Measurements from ENCODE around the gene LRCH3. TPM values are rescaled to one million over a fixed set of nuclear protein-coding genes. Genes with fewer than 3 reads are reported as not detected.
"Not testable (repeated sequence)": the region's sequence is repeated elsewhere in the genome, so short reads cannot be mapped to it uniquely, and the experiment has no call there.

The LRCH3 gene
- total RNA-seq, 1 donor from 2014 or later, result 96.1 TPM

GRCh38 chr3:197906023-197906849 lies 115.2 kb downstream of the LRCH3 start:
- no peak overlapping the region for H3K4me3 Mint-ChIP-seq
- ChIA-PET CTCF (interaction anchor here (0.6 to 2.7 kb wide), 10 partner anchors 9 to 174 kb away, joined by 3 to 9 read pairs (median 4); no protein-coding TSS in a partner anchor), POLR2A (interaction anchor here (0.7 kb wide), 2 partner anchors 43 to 163 kb away, joined by 3 to 4 read pairs; no protein-coding TSS in a partner anchor)
- no peaks in the 10 kb centered on the region for H3K9me3 Mint-ChIP-seq
- H3K27me3 Mint-ChIP-seq, result no peaks in the 10 kb centered on the region
- intact Hi-C loops (cut with micrococcal nuclease), result loop anchor here (1.0 kb wide), 2 partner anchors 37 to 174 kb away; no protein-coding TSS in a partner anchor
- ATAC-seq (ENCODE audit: low read depth) (peak; percentile 83), DNase-seq (peak; percentile 58)
- TF ChIP-seq, protein P1, sequence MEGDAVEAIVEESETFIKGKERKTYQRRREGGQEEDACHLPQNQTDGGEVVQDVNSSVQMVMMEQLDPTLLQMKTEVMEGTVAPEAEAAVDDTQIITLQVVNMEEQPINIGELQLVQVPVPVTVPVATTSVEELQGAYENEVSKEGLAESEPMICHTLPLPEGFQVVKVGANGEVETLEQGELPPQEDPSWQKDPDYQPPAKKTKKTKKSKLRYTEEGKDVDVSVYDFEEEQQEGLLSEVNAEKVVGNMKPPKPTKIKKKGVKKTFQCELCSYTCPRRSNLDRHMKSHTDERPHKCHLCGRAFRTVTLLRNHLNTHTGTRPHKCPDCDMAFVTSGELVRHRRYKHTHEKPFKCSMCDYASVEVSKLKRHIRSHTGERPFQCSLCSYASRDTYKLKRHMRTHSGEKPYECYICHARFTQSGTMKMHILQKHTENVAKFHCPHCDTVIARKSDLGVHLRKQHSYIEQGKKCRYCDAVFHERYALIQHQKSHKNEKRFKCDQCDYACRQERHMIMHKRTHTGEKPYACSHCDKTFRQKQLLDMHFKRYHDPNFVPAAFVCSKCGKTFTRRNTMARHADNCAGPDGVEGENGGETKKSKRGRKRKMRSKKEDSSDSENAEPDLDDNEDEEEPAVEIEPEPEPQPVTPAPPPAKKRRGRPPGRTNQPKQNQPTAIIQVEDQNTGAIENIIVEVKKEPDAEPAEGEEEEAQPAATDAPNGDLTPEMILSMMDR (IDR thresholded peaks at IDR 0.05), result peak; percentile 88
- peaks cover 14% of the 10 kb centered on the region for H3K4me1 Mint-ChIP-seq
- H3K27ac Mint-ChIP-seq, result peak overlapping the region; percentile 46
- H3K36me3 Mint-ChIP-seq (ENCODE audit: low read depth), result no peaks in the 10 kb centered on the region

DNA sequence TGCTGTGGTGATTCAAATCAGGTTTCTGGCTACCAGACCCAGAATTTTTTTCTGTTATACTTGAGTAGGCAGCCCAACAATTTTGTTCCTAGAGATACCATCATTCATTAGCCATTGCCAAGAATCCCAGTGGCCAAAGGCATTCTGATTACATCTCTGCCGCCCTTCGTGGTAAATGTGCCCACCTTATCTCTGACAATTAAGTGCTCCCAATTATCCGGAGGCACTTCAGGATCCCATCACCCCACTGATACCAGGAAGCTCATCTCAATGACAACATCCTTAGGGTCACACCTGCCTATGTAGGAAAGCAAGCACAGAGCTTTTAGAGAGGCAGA lies 115.8 kb downstream of the LRCH3 start:
- DNase-seq, result no peak
- Mint-ChIP-seq H3K27ac (no peak overlapping the region), H3K27me3 (no peaks in the 10 kb centered on the region), H3K9me3 (no peaks in the 10 kb centered on the region), H3K4me1 (peaks cover 14% of the 10 kb centered on the region), H3K36me3 (ENCODE audit: low read depth) (no peaks in the 10 kb centered on the region), H3K4me3 (no peak overlapping the region)
- TF ChIP-seq, protein P1 (IDR thresholded peaks at IDR 0.05), result no peak
- ChIA-PET CTCF (interaction anchor here (1.4 to 2.7 kb wide), 2 partner anchors 8 to 174 kb away, joined by 4 to 9 read pairs; no protein-coding TSS in a partner anchor), POLR2A (no interaction called here)
- intact Hi-C loops (cut with micrococcal nuclease), result loop anchor here (1.0 kb wide), 2 partner anchors 36 to 173 kb away; no protein-coding TSS in a partner anchor
- ATAC-seq (ENCODE audit: low read depth), result no peak

DNA sequence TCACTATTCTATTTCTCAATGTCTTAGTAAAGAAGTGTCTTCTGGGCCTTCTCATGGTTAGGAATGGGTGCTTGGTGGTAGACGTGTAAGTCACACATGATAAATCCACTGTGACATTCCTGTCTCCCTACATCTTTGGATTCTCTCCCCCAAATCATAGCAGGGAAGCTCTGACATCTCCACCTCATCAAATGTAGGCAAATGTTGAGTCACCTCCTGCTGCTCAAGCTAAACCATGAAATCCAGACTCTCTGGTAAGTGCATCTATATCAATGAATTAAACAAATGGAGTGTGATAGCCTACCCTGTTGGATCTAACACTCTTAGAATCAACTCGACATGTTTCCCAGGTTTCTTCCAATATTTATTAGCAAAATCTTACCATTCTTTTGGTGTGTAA lies 116.1 kb downstream of the LRCH3 start:
- intact Hi-C loops (cut with micrococcal nuclease), result no loop called here
- TF ChIP-seq, protein P1 (IDR thresholded peaks at IDR 0.05), result no peak
- no peak for DNase-seq
- Mint-ChIP-seq H3K36me3 (ENCODE audit: low read depth) (no peaks in the 10 kb centered on the region), H3K4me1 (peaks cover 14% of the 10 kb centered on the region), H3K9me3 (no peaks in the 10 kb centered on the region), H3K27ac (no peak overlapping the region), H3K27me3 (no peaks in the 10 kb centered on the region), H3K4me3 (no peak overlapping the region)
- no peak for ATAC-seq (ENCODE audit: low read depth)
- ChIA-PET CTCF (interaction anchor here (2.7 kb wide), 1 partner anchor 173 kb away, joined by 9 read pairs; no protein-coding TSS in a partner anchor), POLR2A (no interaction called here)

DNA sequence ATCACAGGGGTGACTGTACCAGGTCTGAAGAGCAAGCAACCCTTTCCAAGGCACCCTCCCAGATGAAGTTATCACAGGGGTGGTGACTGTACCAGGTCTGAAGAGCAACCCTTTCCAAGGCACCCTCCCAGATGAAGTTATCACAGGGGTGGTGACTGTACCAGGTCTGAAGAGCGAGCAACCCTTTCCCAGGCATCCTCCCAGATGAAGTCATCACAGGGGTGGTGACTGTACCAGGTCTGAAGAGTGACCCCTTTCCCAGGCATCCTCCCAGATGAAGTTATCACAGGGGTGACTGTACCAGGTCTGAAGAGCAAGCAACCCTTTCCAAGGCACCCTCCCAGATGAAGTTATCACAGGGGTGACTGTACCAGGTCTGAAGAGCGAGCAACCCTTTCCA lies 117.5 kb downstream of the LRCH3 start:
- H3K27ac Mint-ChIP-seq; H3K36me3 Mint-ChIP-seq (ENCODE audit: low read depth); H3K4me3 Mint-ChIP-seq; CTCF ChIA-PET; ATAC-seq (ENCODE audit: low read depth); H3K27me3 Mint-ChIP-seq; DNase-seq; intact Hi-C loops (cut with micrococcal nuclease); H3K9me3 Mint-ChIP-seq: not testable (repeated sequence)
- peaks cover 14% of the 10 kb centered on the region for H3K4me1 Mint-ChIP-seq
- POLR2A ChIA-PET, result interaction anchor here (0.7 kb wide), 1 partner anchor 40 kb away, joined by 4 read pairs; no protein-coding TSS in a partner anchor

GRCh38 chr3:197908957-197909701 lies 118.1 kb downstream of the LRCH3 start:
- Mint-ChIP-seq H3K36me3 (ENCODE audit: low read depth) (peaks cover 5% of the 10 kb centered on the region), H3K4me1 (peaks cover 14% of the 10 kb centered on the region), H3K27ac (no peak overlapping the region), H3K4me3 (no peak overlapping the region), H3K27me3 (no peaks in the 10 kb centered on the region), H3K9me3 (no peaks in the 10 kb centered on the region)
- intact Hi-C loops (cut with micrococcal nuclease), result no loop called here
- ChIA-PET CTCF (no interaction called here), POLR2A (interaction anchor here (0.7 kb wide), 1 partner anchor 39 kb away, joined by 4 read pairs; no protein-coding TSS in a partner anchor)
- DNase-seq, result no peak
- TF ChIP-seq, protein P1 (IDR thresholded peaks at IDR 0.05), result no peak
- no peak for ATAC-seq (ENCODE audit: low read depth)

Data from activated B cell treated with CpG ODN at 0.5 μM for 24 hours (primary cell).